Activated naive CD4-positive, alpha-beta T cell treated with anti-CD3 and anti-CD28 coated beads for 36 hours (primary cell): Measurements from ENCODE around the gene BTLA. TPM values are rescaled to one million over a fixed set of nuclear protein-coding genes. Genes with fewer than 3 reads are reported as not detected.

Source experiments
- CTCF ChIA-PET: fragments of 350-600 bp; sonication (Branson Sonifier 250); formaldehyde crosslinking; loops from one replicate; lab custom pipeline; 2021; ENCODE audit warnings: antibody characterized with exemption; lab: Charles Lee
- DNase-seq: peaks from one replicate; pipeline ENCODE4 v3.0.0-alpha.2; 2020
- H3K27ac Mint-ChIP-seq: one replicate; pipeline ENCODE4 v1.8.0; 2021; ENCODE audit warnings: mild to moderate bottlenecking, mixed read lengths
- H3K27me3 Mint-ChIP-seq: one replicate; pipeline ENCODE4 v1.8.0; 2021; ENCODE audit warnings: low read depth, mixed read lengths
- H3K36me3 Mint-ChIP-seq: one replicate; pipeline ENCODE4 v1.8.0; 2021; ENCODE audit warnings: low read depth, mixed read lengths
- H3K4me1 Mint-ChIP-seq: one replicate; pipeline ENCODE4 v1.8.0; 2021; ENCODE audit warnings: low read depth, mixed read lengths
- H3K4me3 Mint-ChIP-seq: one replicate; pipeline ENCODE4 v1.8.0; 2021; ENCODE audit warnings: mild to moderate bottlenecking, moderate library complexity, mixed read lengths
- H3K9me3 Mint-ChIP-seq: one replicate; pipeline ENCODE4 v1.8.0; 2021; ENCODE audit warnings: mixed read lengths
- intact Hi-C: fragments of 100-400 bp; cut with micrococcal nuclease; formaldehyde crosslinking; loops from one replicate; pipeline ENCODE4 v1.15.1; 2023
- total RNA-seq, 2 experiments: library from RNA; stranded (reverse); gene quantifications; one replicate each; pipeline ENCODE4 v1.2.3, GENCODE V29; 2021

The BTLA gene
- total RNA-seq, 2 experiments from 2014 or later: 70.6 to 73.4 TPM

GRCh38 chr3:112489674-112490479 lies 9.4 kb downstream of the BTLA start:
- H3K9me3 Mint-ChIP-seq: peaks cover 6% of the 10 kb centered on the region
- H3K36me3 Mint-ChIP-seq: peaks cover 70% of the 10 kb centered on the region
- peak; percentile 56 for DNase-seq

GRCh38 chr3:112486811-112487505 lies 12.3 kb downstream of the BTLA start:
- peaks cover 80% of the 10 kb centered on the region for H3K4me1 Mint-ChIP-seq
- H3K4me3 Mint-ChIP-seq: no peak overlapping the region
- intact Hi-C loops: no loop called here
- DNase-seq: no peak
- peaks cover 62% of the 10 kb centered on the region for H3K36me3 Mint-ChIP-seq
- CTCF ChIA-PET: interaction anchor here (0.6 kb wide), 1 partner anchor 35 kb away, joined by 3 read pairs; no protein-coding TSS in a partner anchor
- no peaks in the 10 kb centered on the region for H3K27me3 Mint-ChIP-seq
- H3K27ac Mint-ChIP-seq: peak overlapping the region; percentile 100
- H3K9me3 Mint-ChIP-seq: no peaks in the 10 kb centered on the region

More at GRCh38 chr3:112489674-112490479, 9.4 kb downstream of the BTLA start:
- Mint-ChIP-seq H3K4me3 (peak overlapping the region; percentile 100), H3K4me1 (peaks cover 81% of the 10 kb centered on the region), H3K27me3 (no peaks in the 10 kb centered on the region), H3K27ac (peak overlapping the region; percentile 100)
- intact Hi-C loops: loop anchor here (1.0 to 5.0 kb wide), 4 partner anchors 57 to 943 kb away; partner anchors contain the start of genes GCSAM and SLC35A5
- CTCF ChIA-PET: interaction anchor here (0.6 to 2.0 kb wide), 10 partner anchors 10 to 186 kb away, joined by 3 to 6 read pairs (median 4); partner anchors contain the start of gene BTLA

- no peak overlapping the region for H3K4me3 Mint-ChIP-seq
- DNase-seq: no peak
- intact Hi-C loops: no loop called here
- no peak overlapping the region for H3K27ac Mint-ChIP-seq
- peaks cover 78% of the 10 kb centered on the region for H3K4me1 Mint-ChIP-seq
- H3K36me3 Mint-ChIP-seq: peaks cover 61% of the 10 kb centered on the region
- CTCF ChIA-PET: interaction anchor here (0.6 kb wide), 1 partner anchor 14 kb away, joined by 5 read pairs; no protein-coding TSS in a partner anchor
- H3K9me3 Mint-ChIP-seq: no peaks in the 10 kb centered on the region
- no peaks in the 10 kb centered on the region for H3K27me3 Mint-ChIP-seq
Observed at GRCh38 chr3:112484352-112484751, 14.9 kb downstream of the BTLA start.

- CTCF ChIA-PET: no interaction called here
- intact Hi-C loops: loop anchor here (1.0 kb wide), 1 partner anchor 8 kb away; no protein-coding TSS in a partner anchor
- H3K9me3 Mint-ChIP-seq: no peaks in the 10 kb centered on the region
Observed at GRCh38 chr3:112482675-112483074, 16.6 kb downstream of the BTLA start.

GRCh38 chr3:112481302-112481721 lies 18.0 kb downstream of the BTLA start:
- Mint-ChIP-seq H3K4me3 (no peak overlapping the region), H3K9me3 (no peaks in the 10 kb centered on the region), H3K36me3 (peaks cover 61% of the 10 kb centered on the region), H3K27ac (peak overlapping the region; percentile 70), H3K4me1 (peaks cover 71% of the 10 kb centered on the region), H3K27me3 (no peaks in the 10 kb centered on the region)
- intact Hi-C loops: no loop called here
- no peak for DNase-seq
- CTCF ChIA-PET: no interaction called here

More at GRCh38 chr3:112482675-112483074, 16.6 kb downstream of the BTLA start:
- Mint-ChIP-seq H3K36me3 (peaks cover 62% of the 10 kb centered on the region), H3K27me3 (no peaks in the 10 kb centered on the region), H3K4me3 (no peak overlapping the region), H3K4me1 (peaks cover 71% of the 10 kb centered on the region), H3K27ac (peak overlapping the region; percentile 47)
- no peak for DNase-seq

GRCh38 chr3:112477891-112478290 lies 21.4 kb downstream of the BTLA start:
- Mint-ChIP-seq H3K27ac (no peak overlapping the region), H3K27me3 (no peaks in the 10 kb centered on the region), H3K4me3 (no peak overlapping the region), H3K36me3 (peaks cover 65% of the 10 kb centered on the region), H3K4me1 (peaks cover 77% of the 10 kb centered on the region), H3K9me3 (no peaks in the 10 kb centered on the region)
- no peak for DNase-seq
- CTCF ChIA-PET: interaction anchor here (0.6 to 1.4 kb wide), 4 partner anchors 15 to 902 kb away, joined by 3 to 7 read pairs (median 5); no protein-coding TSS in a partner anchor
- intact Hi-C loops: loop anchor here (1.0 kb wide), 1 partner anchor 11 kb away; no protein-coding TSS in a partner anchor

- Mint-ChIP-seq H3K4me3 (no peak overlapping the region), H3K9me3 (no peaks in the 10 kb centered on the region), H3K27me3 (no peaks in the 10 kb centered on the region), H3K36me3 (peaks cover 68% of the 10 kb centered on the region), H3K27ac (no peak overlapping the region), H3K4me1 (peaks cover 75% of the 10 kb centered on the region)
- CTCF ChIA-PET: interaction anchor here (0.9 kb wide), 1 partner anchor 11 kb away, joined by 3 read pairs; no protein-coding TSS in a partner anchor
- intact Hi-C loops: no loop called here
- DNase-seq: no peak
Observed at GRCh38 chr3:112476346-112476745, 22.9 kb downstream of the BTLA start.

GRCh38 chr3:112474796-112475195 lies 24.5 kb downstream of the BTLA start:
- CTCF ChIA-PET: no interaction called here
- Mint-ChIP-seq H3K27ac (peak overlapping the region; percentile 80), H3K27me3 (no peaks in the 10 kb centered on the region), H3K9me3 (no peaks in the 10 kb centered on the region), H3K4me3 (no peak overlapping the region), H3K4me1 (peaks cover 78% of the 10 kb centered on the region), H3K36me3 (peaks cover 71% of the 10 kb centered on the region)
- intact Hi-C loops: loop anchor here (1.0 kb wide), 1 partner anchor 8 kb away; no protein-coding TSS in a partner anchor
- DNase-seq: no peak

GRCh38 chr3:112472691-112473090 lies 26.6 kb downstream of the BTLA start:
- Mint-ChIP-seq H3K9me3 (no peaks in the 10 kb centered on the region), H3K4me3 (no peak overlapping the region), H3K4me1 (peaks cover 81% of the 10 kb centered on the region), H3K36me3 (peaks cover 64% of the 10 kb centered on the region), H3K27me3 (no peaks in the 10 kb centered on the region), H3K27ac (peak overlapping the region; percentile 68)
- intact Hi-C loops: no loop called here
- no peak for DNase-seq
- CTCF ChIA-PET: no interaction called here

GRCh38 chr3:112471596-112472325 lies 27.5 kb downstream of the BTLA start:
- no peaks in the 10 kb centered on the region for H3K9me3 Mint-ChIP-seq
- H3K36me3 Mint-ChIP-seq: peaks cover 64% of the 10 kb centered on the region
- H3K4me1 Mint-ChIP-seq: peaks cover 81% of the 10 kb centered on the region
- H3K27ac Mint-ChIP-seq: peak overlapping the region; percentile 1
- intact Hi-C loops: no loop called here
- CTCF ChIA-PET: interaction anchor here (0.6 kb wide), 1 partner anchor 84 kb away, joined by 3 read pairs; no protein-coding TSS in a partner anchor
- no peak for DNase-seq
- no peak overlapping the region for H3K4me3 Mint-ChIP-seq
- no peaks in the 10 kb centered on the region for H3K27me3 Mint-ChIP-seq

GRCh38 chr3:112470788-112471187 lies 28.5 kb downstream of the BTLA start:
- CTCF ChIA-PET: interaction anchor here (0.8 kb wide), 1 partner anchor 30 kb away, joined by 3 read pairs; no protein-coding TSS in a partner anchor
- peaks cover 83% of the 10 kb centered on the region for H3K4me1 Mint-ChIP-seq
- no peak overlapping the region for H3K4me3 Mint-ChIP-seq
- peaks cover 70% of the 10 kb centered on the region for H3K36me3 Mint-ChIP-seq
- DNase-seq: no peak
- H3K9me3 Mint-ChIP-seq: no peaks in the 10 kb centered on the region
- intact Hi-C loops: no loop called here
- H3K27me3 Mint-ChIP-seq: no peaks in the 10 kb centered on the region
- H3K27ac Mint-ChIP-seq: peak overlapping the region; percentile 39
